ENCODE results near the gene GMCL2. TPM values are rescaled to one million over a fixed set of nuclear protein-coding genes. Genes with fewer than 3 reads are reported as not detected.

GMCL2 gene
- total RNA-seq, 2 experiments from 2014 or later = not detected

DNA sequence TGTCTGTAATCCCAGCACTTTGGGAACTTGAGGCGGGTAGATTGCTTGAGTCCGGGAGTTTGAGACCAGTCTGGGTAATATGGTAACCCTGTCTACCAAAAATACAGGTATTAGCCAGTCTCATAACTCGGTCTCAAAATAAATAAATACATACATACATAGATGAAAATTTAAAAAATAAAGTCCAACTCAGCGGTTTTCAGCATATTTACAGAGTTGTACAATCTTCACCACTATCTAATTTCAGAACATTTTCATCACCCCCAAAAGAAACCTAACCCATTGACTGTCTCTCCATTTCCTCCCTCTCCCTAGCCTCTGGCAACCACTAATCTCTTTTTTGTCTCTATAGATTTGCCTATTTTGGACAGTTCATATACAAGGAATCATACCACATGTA lies 45.6 kb downstream of the GMCL2 start:
- intact Hi-C loops (cut with micrococcal nuclease) = no loop called here
- Mint-ChIP-seq H3K4me3 (no peak overlapping the region), H3K4me1 (ENCODE audit: low read depth) (peaks cover 17% of the 10 kb centered on the region), H3K27me3 (ENCODE audit: low read depth) (no peaks in the 10 kb centered on the region), H3K27ac (no peak overlapping the region), H3K9me3 (no peaks in the 10 kb centered on the region), H3K36me3 (ENCODE audit: low read depth) (peaks cover 36% of the 10 kb centered on the region)
- CTCF ChIA-PET = interaction anchor here (0.8 to 9.1 kb wide), 2 partner anchors 18 to 66 kb away, joined by 3 to 76 read pairs; no protein-coding TSS in a partner anchor
- no peak for DNase-seq

DNA sequence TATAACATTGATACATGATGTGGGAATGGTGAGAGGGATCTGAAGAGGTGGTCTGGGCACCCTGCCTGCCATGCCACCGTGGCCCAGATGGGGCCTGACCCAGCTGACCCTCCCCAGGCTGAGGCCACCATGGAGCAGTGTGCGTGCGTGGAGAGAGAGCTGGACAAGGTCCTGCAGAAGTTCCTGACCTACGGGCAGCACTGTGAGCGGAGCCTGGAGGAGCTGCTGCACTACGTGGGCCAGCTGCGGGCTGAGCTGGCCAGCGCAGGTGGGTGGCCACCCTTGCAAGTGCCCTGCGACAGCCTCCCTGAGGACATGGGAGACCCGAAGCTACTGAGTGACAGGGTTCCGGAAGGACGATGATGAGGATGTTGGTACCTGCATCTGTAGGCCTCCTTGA lies 49.2 kb downstream of the GMCL2 start:
- DNase-seq = no peak
- CTCF ChIA-PET = interaction anchor here (1.2 to 3.5 kb wide), 2 partner anchors 17 to 63 kb away, joined by 5 to 17 read pairs; no protein-coding TSS in a partner anchor
- H3K36me3 Mint-ChIP-seq (ENCODE audit: low read depth) = peaks cover 31% of the 10 kb centered on the region
- intact Hi-C loops (cut with micrococcal nuclease) = no loop called here
- H3K9me3 Mint-ChIP-seq = no peaks in the 10 kb centered on the region
- H3K27ac Mint-ChIP-seq = no peak overlapping the region
- peaks cover 22% of the 10 kb centered on the region for H3K4me1 Mint-ChIP-seq (ENCODE audit: low read depth)
- no peak overlapping the region for H3K4me3 Mint-ChIP-seq
- no peaks in the 10 kb centered on the region for H3K27me3 Mint-ChIP-seq (ENCODE audit: low read depth)

DNA sequence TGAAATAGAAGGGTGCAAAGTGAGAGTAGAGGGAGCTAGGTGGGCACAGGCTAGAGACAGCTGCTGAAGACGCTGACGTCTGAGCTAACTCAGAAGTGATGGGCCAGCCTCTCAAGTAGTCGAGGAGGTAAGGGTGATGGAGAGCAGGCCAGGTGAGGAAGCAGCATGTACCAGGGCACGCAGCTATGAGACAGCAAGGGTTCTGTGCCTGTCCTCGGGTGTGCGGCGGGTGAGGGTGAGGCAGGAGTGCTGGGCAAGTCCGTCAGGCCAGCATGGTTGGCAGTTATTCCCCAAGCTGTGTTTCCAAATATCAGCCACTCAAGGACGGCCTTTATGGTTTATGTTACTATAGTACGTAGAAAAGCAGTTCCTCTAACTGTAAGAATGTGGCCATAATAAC lies 50.2 kb downstream of the GMCL2 start:
- Mint-ChIP-seq H3K36me3 (ENCODE audit: low read depth) (peaks cover 26% of the 10 kb centered on the region), H3K27me3 (ENCODE audit: low read depth) (no peaks in the 10 kb centered on the region), H3K4me1 (ENCODE audit: low read depth) (peaks cover 27% of the 10 kb centered on the region), H3K9me3 (no peaks in the 10 kb centered on the region), H3K27ac (no peak overlapping the region), H3K4me3 (no peak overlapping the region)
- intact Hi-C loops (cut with micrococcal nuclease) = no loop called here
- DNase-seq = no peak
- CTCF ChIA-PET = interaction anchor here (1.2 to 3.5 kb wide), 2 partner anchors 16 to 62 kb away, joined by 5 to 17 read pairs; no protein-coding TSS in a partner anchor

Other genes with a start within 250 kb of the GMCL2 start
- gene PROP1, start 191.1 kb downstream of the GMCL2 start, total RNA-seq = not detected
- gene N4BP3, start 73.8 kb downstream of the GMCL2 start, total RNA-seq = 1 to 10 TPM; 1.4 to 1.6 TPM
- gene RMND5B, start 56.4 kb downstream of the GMCL2 start, total RNA-seq = 10 to 100 TPM; 26.0 to 26.7 TPM
- 100 to 1,000 TPM; 289 to 298 TPM for gene NHP2, start 33.5 kb downstream of the GMCL2 start, total RNA-seq
- gene HNRNPAB, start 17.2 kb upstream of the GMCL2 start, total RNA-seq = 100 to 1,000 TPM; 251 to 262 TPM
- 10 to 100 TPM; 50.9 to 51.2 TPM for gene PHYKPL, start 45.4 kb upstream of the GMCL2 start, total RNA-seq

Measured in activated naive CD4-positive, alpha-beta T cell treated with anti-CD3 and anti-CD28 coated beads for 36 hours (primary cell).